Activated CD4-positive, alpha-beta T cell treated with anti-CD3 and anti-CD28 coated beads for 36 hours (primary cell): ENCODE data around the gene MRPS21. TPM values are rescaled to one million over a fixed set of nuclear protein-coding genes. Genes with fewer than 3 reads are reported as not detected.
A peak's percentile ranks its signal among the peaks of the same experiment; 100 is the strongest.
"Not testable (repeated sequence)": the region's sequence is repeated elsewhere in the genome, so short reads cannot be mapped to it uniquely, and the experiment has no call there.

Experiments used
- ATAC-seq: fragments of 200-7000 bp; cut with Tn5 transposase; one replicate; pipeline ENCODE4 v1.10.0; 2021; ENCODE audit warnings: mild to moderate bottlenecking, moderate library complexity
- CTCF ChIA-PET: fragments of 350-600 bp; sonication (Branson Sonifier 250); formaldehyde crosslinking; loops from one replicate; lab custom pipeline; 2021; ENCODE audit warnings: antibody characterized with exemption; lab: Charles Lee
- POLR2A ChIA-PET: fragments of 350-600 bp; sonication (Branson Sonifier 250); formaldehyde crosslinking; loops from one replicate; lab custom pipeline; 2021; ENCODE audit warnings: antibody characterized with exemption, inconsistent platforms; lab: Charles Lee
- DNase-seq: peaks from one replicate; pipeline ENCODE4 v3.0.0-alpha.2; 2020
- H3K27ac Mint-ChIP-seq: one replicate; pipeline ENCODE4 v1.8.0; 2021; ENCODE audit warnings: mixed read lengths
- H3K27me3 Mint-ChIP-seq: one replicate; pipeline ENCODE4 v1.8.0; 2021; ENCODE audit warnings: mixed read lengths
- H3K36me3 Mint-ChIP-seq: one replicate; pipeline ENCODE4 v1.8.0; 2021; ENCODE audit warnings: low read depth, mixed read lengths
- H3K4me1 Mint-ChIP-seq: one replicate; pipeline ENCODE4 v1.8.0; 2021; ENCODE audit warnings: mixed read lengths
- H3K4me3 Mint-ChIP-seq: one replicate; pipeline ENCODE4 v1.8.0; 2021; ENCODE audit warnings: mild to moderate bottlenecking, moderate library complexity, mixed read lengths
- H3K9me3 Mint-ChIP-seq: one replicate; pipeline ENCODE4 v1.8.0; 2021; ENCODE audit warnings: low read depth, mixed read lengths
- intact Hi-C, 2 experiments: fragments of 100-400 bp; cut with DNase I in 1 of 2; cut with micrococcal nuclease in 1 of 2; formaldehyde crosslinking; loops; one replicate each; pipeline versions ENCODE4 v1.14.2 to v1.15.1; 2022 to 2024; cut with DNase I, micrococcal nuclease
- total RNA-seq, 2 experiments: library from RNA; stranded (reverse); gene quantifications; one replicate each; pipeline ENCODE4 v1.2.3, GENCODE V29; 2021

MRPS21 gene
- total RNA-seq, 2 experiments from 2014 or later = 86.4 to 111 TPM

DNA sequence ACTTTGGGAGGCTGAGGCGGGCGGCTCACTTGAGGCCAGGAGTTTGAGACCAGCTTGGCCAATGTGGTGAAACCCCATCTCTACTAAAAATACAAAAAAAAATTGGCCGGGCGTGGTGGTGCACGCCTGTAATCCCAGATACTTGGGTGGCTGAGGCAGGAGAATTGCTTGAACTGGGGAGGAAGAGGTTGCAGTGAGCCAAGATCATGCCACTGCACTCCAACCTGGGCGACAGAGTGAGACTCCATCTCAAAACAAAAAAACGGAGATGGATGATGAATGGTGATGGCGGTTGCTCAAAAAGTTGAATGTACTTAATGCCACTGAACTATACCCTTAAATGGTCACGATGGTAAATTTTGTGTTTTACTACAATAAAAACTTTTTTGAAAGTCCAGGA is 14.9 kb downstream of the MRPS21 start:
- intact Hi-C loops, H3K27ac Mint-ChIP-seq, ATAC-seq: not testable (repeated sequence)

DNA sequence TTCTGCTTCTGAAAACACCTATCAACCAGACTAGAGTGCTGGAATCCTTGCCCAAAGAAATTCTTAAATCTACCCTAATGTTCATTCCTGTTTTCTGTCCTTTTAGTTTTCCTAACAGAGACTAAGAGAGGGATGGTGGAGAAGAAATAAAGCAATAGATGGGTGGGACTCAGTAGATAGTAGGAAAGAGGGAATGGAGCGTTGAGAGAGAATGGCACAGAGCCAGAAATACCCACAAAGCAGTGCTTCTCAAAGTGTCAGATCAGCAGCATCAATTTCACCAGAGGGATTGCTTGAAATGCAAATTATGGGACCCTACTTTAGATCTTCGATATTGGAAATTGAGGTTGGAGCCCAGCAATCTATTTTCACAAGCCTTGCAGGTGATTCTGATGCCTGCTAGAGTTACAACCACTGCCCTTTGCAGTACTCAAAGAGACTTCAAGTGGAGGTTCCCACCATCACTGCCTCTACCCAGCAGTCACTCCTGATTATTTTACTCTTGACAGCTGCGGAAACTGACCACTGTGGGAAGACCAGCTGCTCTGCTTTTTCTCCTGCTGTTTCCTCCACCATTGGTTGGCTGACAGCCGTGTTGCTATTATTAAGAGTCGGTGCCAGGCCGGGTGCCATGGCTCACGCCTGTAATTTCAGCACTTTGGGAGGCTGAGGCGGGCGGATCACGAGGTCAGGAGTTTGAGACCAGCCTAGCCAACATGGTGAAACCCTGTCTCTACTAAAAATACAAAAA is 16.3 kb downstream of the MRPS21 start:
- Mint-ChIP-seq H3K4me1 (no peaks in the 10 kb centered on the region), H3K27ac (no peak overlapping the region), H3K27me3 (no peaks in the 10 kb centered on the region), H3K36me3 (peaks cover 29% of the 10 kb centered on the region), H3K4me3 (no peak overlapping the region), H3K9me3 (no peaks in the 10 kb centered on the region)
- ATAC-seq (no peak), DNase-seq (no peak)
- POLR2A ChIA-PET = no interaction called here
- CTCF ChIA-PET = interaction anchor here (0.7 kb wide), 1 partner anchor 252 kb away, joined by 4 read pairs; no protein-coding TSS in a partner anchor
- intact Hi-C loops = no loop called here

More for the DNA sequence above, 14.9 kb downstream of the MRPS21 start:
- DNase-seq, H3K4me1 Mint-ChIP-seq, H3K9me3 Mint-ChIP-seq, H3K4me3 Mint-ChIP-seq, POLR2A ChIA-PET, H3K27me3 Mint-ChIP-seq: not testable (repeated sequence)
- CTCF ChIA-PET = interaction anchor here (0.7 kb wide), 1 partner anchor 342 kb away, joined by 4 read pairs; no protein-coding TSS in a partner anchor
- peaks cover 29% of the 10 kb centered on the region for H3K36me3 Mint-ChIP-seq

DNA sequence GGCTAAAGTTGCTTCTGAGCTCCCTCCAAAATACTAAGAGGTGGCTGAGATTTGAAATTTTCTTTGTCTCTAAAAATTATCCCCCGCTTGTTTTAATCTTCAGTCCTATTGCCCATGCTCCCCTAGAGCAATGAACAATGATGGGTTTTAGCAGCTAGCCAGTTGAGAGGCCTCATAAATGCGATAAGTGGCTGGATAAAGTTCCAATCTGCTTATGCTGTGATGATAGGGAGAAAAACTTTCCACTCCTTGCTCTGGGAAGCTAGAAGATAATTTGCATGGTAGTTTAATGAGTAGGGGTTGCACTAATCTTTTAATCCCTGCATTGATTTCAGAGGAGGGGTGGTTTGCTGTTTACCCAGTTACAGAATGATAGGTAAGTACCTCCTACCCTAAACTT is 18.1 kb downstream of the MRPS21 start:
- Mint-ChIP-seq H3K27ac (no peak overlapping the region), H3K9me3 (no peaks in the 10 kb centered on the region), H3K4me3 (no peak overlapping the region), H3K27me3 (no peaks in the 10 kb centered on the region), H3K4me1 (no peaks in the 10 kb centered on the region), H3K36me3 (peaks cover 19% of the 10 kb centered on the region)
- DNase-seq (no peak), ATAC-seq (no peak)
- POLR2A ChIA-PET = no interaction called here
- CTCF ChIA-PET = interaction anchor here (0.6 kb wide), 1 partner anchor 132 kb away, joined by 3 read pairs; no protein-coding TSS in a partner anchor
- intact Hi-C loops = no loop called here

DNA sequence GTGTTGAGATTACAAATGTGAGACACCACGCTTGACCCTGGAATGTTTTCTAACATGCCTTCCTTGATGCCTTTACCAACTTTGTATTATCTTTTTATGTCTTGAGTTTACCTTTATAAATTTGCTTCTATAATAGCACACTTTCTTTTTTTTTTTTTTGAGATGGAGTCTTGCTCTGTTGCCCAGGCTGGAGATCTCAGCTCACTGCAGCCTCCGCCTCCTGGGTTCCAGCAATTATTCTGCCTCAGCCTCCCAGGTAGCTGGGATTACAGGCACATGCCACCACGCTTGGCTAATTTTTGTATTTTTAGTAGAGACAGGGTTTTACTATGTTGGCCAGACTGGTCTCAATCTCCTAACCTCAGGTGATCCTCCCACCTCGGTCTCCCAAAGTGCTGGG is 21.0 kb downstream of the MRPS21 start:
- H3K27me3 Mint-ChIP-seq, H3K27ac Mint-ChIP-seq, H3K4me1 Mint-ChIP-seq, intact Hi-C loops, CTCF ChIA-PET, DNase-seq, H3K36me3 Mint-ChIP-seq, H3K4me3 Mint-ChIP-seq, ATAC-seq, H3K9me3 Mint-ChIP-seq, POLR2A ChIA-PET: not testable (repeated sequence)

DNA sequence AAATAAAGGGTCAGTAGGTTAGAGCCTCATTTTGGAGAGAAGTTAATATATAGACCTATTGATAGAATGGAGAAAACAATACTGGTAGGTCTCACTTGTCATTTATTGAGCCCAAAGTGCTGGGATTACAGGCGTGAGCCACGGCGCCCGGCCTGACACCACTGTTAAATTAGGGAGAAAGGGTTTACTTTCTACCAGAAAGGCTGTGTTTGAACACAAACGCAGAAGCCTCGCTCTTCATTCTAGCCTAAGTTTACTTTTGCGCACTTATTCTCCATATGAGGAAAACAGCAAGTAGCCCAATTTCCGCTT is 27.0 kb downstream of the MRPS21 start:
- intact Hi-C loops = loop anchor here (2.0 to 5.0 kb wide), 5 partner anchors 42 to 752 kb away; partner anchors contain the start of genes CA14 (in 2 of the 2), GABPB2 (in 1 of the 2) and SETDB1 (in 1 of the 2)
- H3K4me3 Mint-ChIP-seq = peak overlapping the region; percentile 93
- no peaks in the 10 kb centered on the region for H3K9me3 Mint-ChIP-seq
- H3K36me3 Mint-ChIP-seq = peaks cover 27% of the 10 kb centered on the region
- peak overlapping the region; percentile 100 for H3K27ac Mint-ChIP-seq
- CTCF ChIA-PET = interaction anchor here (0.6 to 5.2 kb wide), 2 partner anchors 65 to 69 kb away, joined by 3 to 20 read pairs; no protein-coding TSS in a partner anchor
- DNase-seq (no peak), ATAC-seq (no peak)
- no peaks in the 10 kb centered on the region for H3K27me3 Mint-ChIP-seq
- POLR2A ChIA-PET = interaction anchor here (1.1 kb wide), 1 partner anchor 65 kb away, joined by 4 read pairs; no protein-coding TSS in a partner anchor
- H3K4me1 Mint-ChIP-seq = peaks cover 19% of the 10 kb centered on the region

DNA sequence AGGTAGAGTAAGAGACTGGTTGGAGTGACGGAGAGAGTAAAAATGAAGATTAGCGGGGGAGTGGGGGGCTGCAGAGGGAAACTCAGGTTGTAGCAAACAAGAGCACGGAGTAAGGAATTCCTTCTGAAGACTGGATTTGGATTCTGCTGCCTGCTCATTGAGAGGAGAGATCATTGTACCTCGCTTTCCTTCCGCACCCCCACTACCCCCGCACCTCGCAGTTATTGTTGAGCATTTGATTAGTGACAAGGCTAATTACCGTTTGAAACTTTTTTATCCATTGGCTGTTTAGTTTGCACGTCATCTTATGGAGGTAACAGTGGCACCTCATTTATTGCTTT is 28.1 kb downstream of the MRPS21 start:
- Mint-ChIP-seq H3K27me3 (no peaks in the 10 kb centered on the region), H3K27ac (peak overlapping the region; percentile 100), H3K9me3 (no peaks in the 10 kb centered on the region), H3K4me1 (peaks cover 27% of the 10 kb centered on the region), H3K4me3 (peak overlapping the region; percentile 93), H3K36me3 (peaks cover 38% of the 10 kb centered on the region)
- ChIA-PET CTCF (interaction anchor here (1.2 to 5.2 kb wide), 3 partner anchors 12 to 66 kb away, joined by 3 to 20 read pairs (median 8); no protein-coding TSS in a partner anchor), POLR2A (interaction anchor here (0.6 to 1.6 kb wide), 6 partner anchors 14 to 601 kb away, joined by 3 to 9 read pairs (median 4); partner anchors contain the start of gene RPRD2)
- DNase-seq (no peak), ATAC-seq (no peak)
- intact Hi-C loops = loop anchor here (1.0 to 5.0 kb wide), 14 partner anchors 28 to 751 kb away; partner anchors contain the start of genes CA14 (in 2 of the 2), ANP32E (in 1 of the 2), APH1A (in 1 of the 2) and CIART (in 1 of the 2)

DNA sequence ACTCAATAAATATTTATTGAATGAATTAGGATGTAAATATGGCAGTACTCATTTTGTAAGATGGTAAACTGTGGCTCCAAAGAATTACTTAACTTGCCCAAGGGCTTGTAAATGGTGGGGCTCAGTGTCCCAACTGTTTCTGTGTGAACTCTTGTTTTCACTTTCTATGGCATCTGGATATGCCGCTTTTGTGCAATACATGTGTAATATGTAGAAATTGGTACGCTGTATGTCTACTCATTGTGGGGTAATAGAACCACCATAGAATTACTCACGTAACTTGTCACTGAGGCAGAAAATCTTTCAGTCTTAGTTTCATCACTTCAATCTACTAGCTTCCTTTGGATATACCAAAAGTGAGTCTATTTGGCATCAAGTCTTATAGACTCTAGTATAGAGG is 28.6 kb downstream of the MRPS21 start:
- Mint-ChIP-seq H3K9me3 (no peaks in the 10 kb centered on the region), H3K27me3 (no peaks in the 10 kb centered on the region), H3K36me3 (peaks cover 41% of the 10 kb centered on the region), H3K4me3 (peak overlapping the region; percentile 93), H3K27ac (peak overlapping the region; percentile 100), H3K4me1 (peaks cover 27% of the 10 kb centered on the region)
- intact Hi-C loops = loop anchor here (1.0 to 5.0 kb wide), 4 partner anchors 65 to 750 kb away; partner anchors contain the start of genes CA14 (in 1 of the 2), GABPB2 (in 1 of the 2), OTUD7B (in 1 of the 2) and SETDB1 (in 1 of the 2)
- peak; percentile 42 for DNase-seq
- POLR2A ChIA-PET = interaction anchor here (0.6 to 1.6 kb wide), 6 partner anchors 14 to 600 kb away, joined by 3 to 9 read pairs (median 4); partner anchors contain the start of gene RPRD2
- ATAC-seq = peak; percentile 73
- CTCF ChIA-PET = interaction anchor here (1.2 to 5.2 kb wide), 3 partner anchors 11 to 66 kb away, joined by 3 to 20 read pairs (median 8); no protein-coding TSS in a partner anchor

DNA sequence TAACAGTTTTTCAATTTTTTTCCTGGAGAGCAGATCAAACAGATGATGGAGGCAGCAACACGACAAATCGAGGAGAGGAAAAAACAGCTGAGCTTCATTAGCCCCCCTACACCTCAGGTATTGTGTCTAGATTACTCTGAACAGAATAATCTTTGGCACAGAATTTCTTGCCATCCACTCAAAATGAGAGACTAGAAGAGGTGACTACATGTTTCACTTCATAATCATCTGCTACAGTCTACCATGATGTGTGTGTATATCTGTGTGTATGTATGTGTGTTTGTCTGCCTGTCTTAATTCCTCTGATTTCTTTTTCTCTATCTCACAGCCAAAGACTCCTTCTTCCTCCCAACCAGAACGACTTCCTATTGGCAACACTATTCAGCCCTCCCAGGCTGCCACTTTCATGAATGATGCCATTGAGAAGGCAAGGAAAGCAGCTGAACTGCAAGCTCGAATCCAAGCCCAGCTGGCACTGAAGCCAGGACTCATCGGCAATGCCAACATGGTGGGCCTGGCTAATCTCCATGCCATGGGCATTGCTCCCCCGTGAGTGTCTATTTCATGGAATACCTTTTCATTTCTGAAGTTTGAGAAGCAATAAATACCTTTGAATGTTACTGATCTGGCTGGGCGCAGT is 39.1 kb downstream of the MRPS21 start:
- POLR2A ChIA-PET = no interaction called here
- intact Hi-C loops = no loop called here
- H3K27ac Mint-ChIP-seq = no peak overlapping the region
- peaks cover 52% of the 10 kb centered on the region for H3K36me3 Mint-ChIP-seq
- DNase-seq (no peak), ATAC-seq (peak; percentile 55)
- H3K4me3 Mint-ChIP-seq = no peak overlapping the region
- CTCF ChIA-PET = interaction anchor here (2.0 kb wide), 1 partner anchor 10 kb away, joined by 8 read pairs; no protein-coding TSS in a partner anchor
- H3K4me1 Mint-ChIP-seq = peaks cover 10% of the 10 kb centered on the region
- no peaks in the 10 kb centered on the region for H3K27me3 Mint-ChIP-seq
- H3K9me3 Mint-ChIP-seq = no peaks in the 10 kb centered on the region

DNA sequence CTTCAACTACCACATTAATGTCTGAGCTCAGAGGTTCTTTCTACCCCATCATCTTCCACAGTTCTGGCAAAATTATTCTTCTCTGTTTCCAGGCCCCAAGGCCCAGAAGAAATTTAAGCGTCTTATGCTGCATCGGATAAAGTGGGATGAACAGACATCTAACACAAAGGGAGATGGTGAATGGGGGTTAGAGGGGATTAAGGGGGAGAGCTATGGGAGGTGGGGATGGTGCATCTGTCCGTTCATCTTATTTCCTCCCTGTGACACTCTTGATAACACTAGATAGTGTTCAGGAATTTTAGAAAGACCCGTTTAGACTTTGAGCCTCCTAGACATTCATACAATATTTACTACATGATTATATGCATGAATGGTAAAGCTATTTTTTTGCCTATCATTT is 52.7 kb downstream of the MRPS21 start:
- no peak overlapping the region for H3K4me3 Mint-ChIP-seq
- CTCF ChIA-PET = interaction anchor here (1.3 kb wide), 1 partner anchor 9 kb away, joined by 6 read pairs; no protein-coding TSS in a partner anchor
- no peak overlapping the region for H3K27ac Mint-ChIP-seq

DNA sequence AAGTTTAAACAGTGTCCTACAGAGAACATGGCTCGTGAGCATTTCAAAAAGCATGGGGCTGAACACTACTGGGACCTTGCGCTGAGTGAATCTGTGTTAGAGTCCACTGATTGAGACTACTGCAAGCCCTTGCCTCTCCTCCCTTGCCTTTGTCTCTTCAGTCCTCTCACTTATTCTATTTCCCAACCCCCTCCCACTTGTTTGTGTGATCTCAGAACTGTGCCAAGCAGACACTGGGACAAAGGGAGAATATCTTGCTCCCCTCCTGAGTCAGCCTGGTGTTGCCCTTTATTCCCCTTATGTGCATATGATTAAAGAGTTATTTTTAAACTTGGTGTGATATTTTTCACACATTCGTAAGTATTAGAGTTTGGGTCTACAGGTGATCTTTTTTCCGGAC is 59.2 kb downstream of the MRPS21 start:
- CTCF ChIA-PET = no interaction called here
- Mint-ChIP-seq H3K27ac (no peak overlapping the region), H3K4me3 (no peak overlapping the region), H3K27me3 (no peaks in the 10 kb centered on the region), H3K4me1 (no peaks in the 10 kb centered on the region), H3K9me3 (no peaks in the 10 kb centered on the region), H3K36me3 (peaks cover 37% of the 10 kb centered on the region)
- DNase-seq = no peak
- no peak for ATAC-seq
- POLR2A ChIA-PET = no interaction called here
- intact Hi-C loops = no loop called here

More for the DNA sequence above, 52.7 kb downstream of the MRPS21 start:
- Mint-ChIP-seq H3K4me1 (no peaks in the 10 kb centered on the region), H3K27me3 (no peaks in the 10 kb centered on the region), H3K36me3 (peaks cover 58% of the 10 kb centered on the region), H3K9me3 (no peaks in the 10 kb centered on the region)
- DNase-seq (no peak), ATAC-seq (no peak)
- POLR2A ChIA-PET = no interaction called here
- intact Hi-C loops = no loop called here
